22Rv1 (cell line): Measurements from ENCODE around the gene SYNE2.

Experiments
- CTCF ChIP-seq: fragments of 450-650 bp; IDR thresholded peaks from 2 replicates; pipeline ENCODE4 v1.5.1; 2017; ENCODE audit warnings: mild to moderate bottlenecking
- ZFX ChIP-seq: fragments of 450-650 bp; IDR thresholded peaks from 2 replicates; pipeline ENCODE4 v1.6.1; 2017; ENCODE audit warnings: antibody characterized with exemption, borderline replicate concordance

GRCh38 chr14:64196814-64197411 is 344.1 kb downstream of the SYNE2 start:
- TF ChIP-seq CTCF: no peak
- TF ChIP-seq ZFX: no peak
